ENCODE data around the gene TRPV6. TPM values are rescaled to one million over a fixed set of nuclear protein-coding genes. Genes with fewer than 3 reads are reported as not detected.

Gene TRPV6
- total RNA-seq, 1 experiment from 2014 or later, result not detected

GRCh38 chr7:142868986-142869415, 16.5 kb downstream of the TRPV6 start:
- no peak for DNase-seq (ENCODE audit: low spot score)

GRCh38 chr7:142868188-142868985, 17.2 kb downstream of the TRPV6 start:
- no peak for DNase-seq (ENCODE audit: low spot score)

- DNase-seq (ENCODE audit: low spot score), result no peak
Observed at GRCh38 chr7:142867398-142868187, 18.0 kb downstream of the TRPV6 start.

- DNase-seq (ENCODE audit: low spot score), result no peak
Observed at GRCh38 chr7:142867097-142867378, 18.5 kb downstream of the TRPV6 start.

- no peak for DNase-seq (ENCODE audit: low spot score)
Observed at GRCh38 chr7:142866361-142867096, 19.0 kb downstream of the TRPV6 start.

- no peak for DNase-seq (ENCODE audit: low spot score)
Observed at GRCh38 chr7:142865766-142866165, 19.8 kb downstream of the TRPV6 start.

- no peak for DNase-seq (ENCODE audit: low spot score)
Observed at GRCh38 chr7:142864980-142865747, 20.4 kb downstream of the TRPV6 start.

- no peak for DNase-seq (ENCODE audit: low spot score)
Observed at GRCh38 chr7:142863891-142864685, 21.5 kb downstream of the TRPV6 start.

- no peak for DNase-seq (ENCODE audit: low spot score)
Observed at GRCh38 chr7:142862786-142863400, 22.7 kb downstream of the TRPV6 start.

GRCh38 chr7:142862351-142862750, 23.2 kb downstream of the TRPV6 start:
- DNase-seq (ENCODE audit: low spot score), result no peak

GRCh38 chr7:142860968-142861367, 24.6 kb downstream of the TRPV6 start:
- no peak for DNase-seq (ENCODE audit: low spot score)

- peak; percentile 55 for DNase-seq (ENCODE audit: low spot score)
Observed at GRCh38 chr7:142859829-142860228, 25.7 kb downstream of the TRPV6 start.

GRCh38 chr7:142859411-142859810, 26.1 kb downstream of the TRPV6 start:
- DNase-seq (ENCODE audit: low spot score), result no peak

GRCh38 chr7:142857625-142858024, 27.9 kb downstream of the TRPV6 start:
- DNase-seq (ENCODE audit: low spot score), result no peak

- DNase-seq (ENCODE audit: low spot score), result no peak
Observed at GRCh38 chr7:142856565-142857245, 28.8 kb downstream of the TRPV6 start.

- no peak for DNase-seq (ENCODE audit: low spot score)
Observed at GRCh38 chr7:142855756-142856564, 29.6 kb downstream of the TRPV6 start.

GRCh38 chr7:142855114-142855743, 30.3 kb downstream of the TRPV6 start:
- no peak for DNase-seq (ENCODE audit: low spot score)

- DNase-seq (ENCODE audit: low spot score), result peak; percentile 48
Observed at GRCh38 chr7:142854372-142855113, 31.0 kb downstream of the TRPV6 start, which contains the start of gene EPHB6. TSS of gene EPHB6 (plus strand) at chr7:142855076. CDS start at chr7:142863228, 8,152 bp downstream.
